HL-60 (cell line): ENCODE data around the gene EXOC1L.
"Not testable (repeated sequence)": the region's sequence is repeated elsewhere in the genome, so short reads cannot be mapped to it uniquely, and the experiment has no call there.

ENCODE experiments used
- DNase-seq, 2 experiments: peaks; one replicate each; pipeline ENCODE4 v3.0.0-alpha.2; 2010 to 2020; ENCODE audit warnings: low read depth in 1 of 2, low spot score in 1 of 2
- H3K27ac ChIP-seq: fragments of 250-450 bp; sonication (Bioruptor Pico); replicated peaks from 2 replicates; pipeline ENCODE4 v1.5.1; 2020; ENCODE audit warnings: mild to moderate bottlenecking, moderate library complexity
- H3K27me3 ChIP-seq: fragments of 250-450 bp; sonication (Bioruptor Pico); 2 replicates; pipeline ENCODE4 v1.5.1; 2021; ENCODE audit warnings: mild to moderate bottlenecking, moderate library complexity; ENCODE audit not compliant: insufficient read depth, poor library complexity, severe bottlenecking
- H3K4me3 ChIP-seq: replicated peaks from 2 replicates; pipeline ENCODE4 v1.5.1; 2011; ENCODE audit warnings: mild to moderate bottlenecking, control low read depth, low read length; ENCODE audit not compliant: insufficient read depth
- GABPA ChIP-seq: IDR thresholded peaks from 2 replicates; pipeline ENCODE4 v1.6.1; 2012; ENCODE audit warnings: low read depth
- POLR2AphosphoS5 ChIP-seq: IDR thresholded peaks from 2 replicates; pipeline ENCODE4 v1.6.1; 2012; ENCODE audit warnings: low read depth
- SPI1 ChIP-seq: IDR thresholded peaks from 2 replicates; pipeline ENCODE4 v1.6.1; 2012; ENCODE audit warnings: low read depth, mild to moderate bottlenecking, borderline replicate concordance
- TF ChIP-seq, protein P1 (sequence below): IDR thresholded peaks from 2 replicates; pipeline ENCODE4 v1.6.1; 2012; ENCODE audit warnings: low read depth; ENCODE audit not compliant: insufficient replicate concordance
- TF ChIP-seq, protein P2 (sequence below): IDR thresholded peaks from one replicate; pipeline ENCODE4 v1.5.1; 2011; ENCODE audit warnings: low read length, control low read depth, inconsistent platforms; ENCODE audit not compliant: insufficient read depth

EXOC1L gene

DNA sequence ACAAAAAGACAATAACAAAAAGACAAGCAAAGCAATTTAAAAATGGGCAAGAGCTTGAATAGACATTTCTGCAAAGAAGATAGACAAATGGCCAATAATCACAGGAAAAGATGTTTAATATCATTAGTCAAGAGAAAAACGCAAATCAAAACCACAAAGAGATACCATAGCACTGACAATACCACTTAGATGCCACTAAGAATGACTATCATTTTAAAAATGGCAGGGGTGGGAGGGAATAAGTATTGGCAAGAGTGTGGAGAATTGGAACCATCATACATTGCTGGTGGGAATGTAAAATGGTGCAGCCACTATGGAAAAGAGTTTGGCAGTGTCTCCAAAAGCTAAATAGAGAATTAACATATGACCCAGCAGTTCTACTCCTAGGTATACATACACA is 18.8 kb downstream of the EXOC1L start:
- DNase-seq: no peak
- H3K27ac ChIP-seq: no peak overlapping the region
- H3K4me3 ChIP-seq: no peak overlapping the region
- no peak for TF ChIP-seq SPI1
- no peak for TF ChIP-seq POLR2AphosphoS5
- no peak for TF ChIP-seq GABPA
- TF ChIP-seq, protein P1, sequence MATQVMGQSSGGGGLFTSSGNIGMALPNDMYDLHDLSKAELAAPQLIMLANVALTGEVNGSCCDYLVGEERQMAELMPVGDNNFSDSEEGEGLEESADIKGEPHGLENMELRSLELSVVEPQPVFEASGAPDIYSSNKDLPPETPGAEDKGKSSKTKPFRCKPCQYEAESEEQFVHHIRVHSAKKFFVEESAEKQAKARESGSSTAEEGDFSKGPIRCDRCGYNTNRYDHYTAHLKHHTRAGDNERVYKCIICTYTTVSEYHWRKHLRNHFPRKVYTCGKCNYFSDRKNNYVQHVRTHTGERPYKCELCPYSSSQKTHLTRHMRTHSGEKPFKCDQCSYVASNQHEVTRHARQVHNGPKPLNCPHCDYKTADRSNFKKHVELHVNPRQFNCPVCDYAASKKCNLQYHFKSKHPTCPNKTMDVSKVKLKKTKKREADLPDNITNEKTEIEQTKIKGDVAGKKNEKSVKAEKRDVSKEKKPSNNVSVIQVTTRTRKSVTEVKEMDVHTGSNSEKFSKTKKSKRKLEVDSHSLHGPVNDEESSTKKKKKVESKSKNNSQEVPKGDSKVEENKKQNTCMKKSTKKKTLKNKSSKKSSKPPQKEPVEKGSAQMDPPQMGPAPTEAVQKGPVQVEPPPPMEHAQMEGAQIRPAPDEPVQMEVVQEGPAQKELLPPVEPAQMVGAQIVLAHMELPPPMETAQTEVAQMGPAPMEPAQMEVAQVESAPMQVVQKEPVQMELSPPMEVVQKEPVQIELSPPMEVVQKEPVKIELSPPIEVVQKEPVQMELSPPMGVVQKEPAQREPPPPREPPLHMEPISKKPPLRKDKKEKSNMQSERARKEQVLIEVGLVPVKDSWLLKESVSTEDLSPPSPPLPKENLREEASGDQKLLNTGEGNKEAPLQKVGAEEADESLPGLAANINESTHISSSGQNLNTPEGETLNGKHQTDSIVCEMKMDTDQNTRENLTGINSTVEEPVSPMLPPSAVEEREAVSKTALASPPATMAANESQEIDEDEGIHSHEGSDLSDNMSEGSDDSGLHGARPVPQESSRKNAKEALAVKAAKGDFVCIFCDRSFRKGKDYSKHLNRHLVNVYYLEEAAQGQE: no peak
- TF ChIP-seq, protein P2, sequence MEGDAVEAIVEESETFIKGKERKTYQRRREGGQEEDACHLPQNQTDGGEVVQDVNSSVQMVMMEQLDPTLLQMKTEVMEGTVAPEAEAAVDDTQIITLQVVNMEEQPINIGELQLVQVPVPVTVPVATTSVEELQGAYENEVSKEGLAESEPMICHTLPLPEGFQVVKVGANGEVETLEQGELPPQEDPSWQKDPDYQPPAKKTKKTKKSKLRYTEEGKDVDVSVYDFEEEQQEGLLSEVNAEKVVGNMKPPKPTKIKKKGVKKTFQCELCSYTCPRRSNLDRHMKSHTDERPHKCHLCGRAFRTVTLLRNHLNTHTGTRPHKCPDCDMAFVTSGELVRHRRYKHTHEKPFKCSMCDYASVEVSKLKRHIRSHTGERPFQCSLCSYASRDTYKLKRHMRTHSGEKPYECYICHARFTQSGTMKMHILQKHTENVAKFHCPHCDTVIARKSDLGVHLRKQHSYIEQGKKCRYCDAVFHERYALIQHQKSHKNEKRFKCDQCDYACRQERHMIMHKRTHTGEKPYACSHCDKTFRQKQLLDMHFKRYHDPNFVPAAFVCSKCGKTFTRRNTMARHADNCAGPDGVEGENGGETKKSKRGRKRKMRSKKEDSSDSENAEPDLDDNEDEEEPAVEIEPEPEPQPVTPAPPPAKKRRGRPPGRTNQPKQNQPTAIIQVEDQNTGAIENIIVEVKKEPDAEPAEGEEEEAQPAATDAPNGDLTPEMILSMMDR: no peak
- H3K27me3 ChIP-seq: no peaks in the 10 kb centered on the region

DNA sequence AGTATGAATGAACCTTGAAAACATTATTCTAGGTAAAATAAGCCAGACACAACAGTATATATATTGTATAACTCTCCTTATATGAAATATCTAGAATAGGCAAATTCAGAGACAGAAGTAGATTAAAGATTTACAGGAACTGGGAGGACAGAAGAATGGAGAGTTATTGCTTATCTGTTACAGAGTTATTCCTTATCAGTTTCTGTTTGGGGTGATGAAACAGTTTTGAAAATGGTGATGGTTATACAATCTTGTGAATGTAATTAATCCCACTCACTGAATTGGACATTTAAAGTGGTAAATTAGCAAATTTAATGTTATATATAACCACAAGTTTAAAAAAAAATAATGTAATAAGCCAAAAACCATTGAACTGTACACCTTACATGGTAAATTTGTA is 19.4 kb downstream of the EXOC1L start:
- Histone ChIP-seq H3K27ac (no peak overlapping the region), H3K27me3 (no peaks in the 10 kb centered on the region), H3K4me3 (no peak overlapping the region)
- no peak for DNase-seq
- TF ChIP-seq POLR2AphosphoS5 (no peak), SPI1 (no peak), GABPA (no peak)
- TF ChIP-seq, protein P1: no peak
- TF ChIP-seq, protein P2: no peak

DNA sequence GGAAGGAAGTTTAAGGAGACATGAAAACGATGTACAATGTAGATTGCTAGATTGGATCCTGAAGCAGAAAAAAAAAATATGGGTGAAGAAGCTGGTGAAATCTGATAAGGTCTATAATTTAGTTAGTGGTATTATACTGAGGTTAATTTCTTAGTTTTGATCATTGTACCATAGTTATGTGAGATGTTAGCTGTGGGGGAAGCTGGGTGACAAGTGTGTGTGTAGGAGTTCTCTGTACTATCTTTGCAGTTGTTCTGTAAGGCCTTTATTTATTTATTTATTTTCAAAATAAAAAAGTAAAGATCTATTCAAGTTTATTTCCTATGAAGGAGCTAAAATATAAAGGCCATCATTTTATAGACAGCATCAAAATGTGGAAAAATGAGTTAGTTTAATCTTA is 21.4 kb downstream of the EXOC1L start:
- H3K4me3 ChIP-seq: no peak overlapping the region
- H3K27me3 ChIP-seq: no peaks in the 10 kb centered on the region
- no peak for TF ChIP-seq SPI1
- TF ChIP-seq, protein P1: no peak
- TF ChIP-seq, protein P2: no peak
- TF ChIP-seq POLR2AphosphoS5: no peak
- TF ChIP-seq GABPA: no peak
- H3K27ac ChIP-seq: no peak overlapping the region
- no peak for DNase-seq

DNA sequence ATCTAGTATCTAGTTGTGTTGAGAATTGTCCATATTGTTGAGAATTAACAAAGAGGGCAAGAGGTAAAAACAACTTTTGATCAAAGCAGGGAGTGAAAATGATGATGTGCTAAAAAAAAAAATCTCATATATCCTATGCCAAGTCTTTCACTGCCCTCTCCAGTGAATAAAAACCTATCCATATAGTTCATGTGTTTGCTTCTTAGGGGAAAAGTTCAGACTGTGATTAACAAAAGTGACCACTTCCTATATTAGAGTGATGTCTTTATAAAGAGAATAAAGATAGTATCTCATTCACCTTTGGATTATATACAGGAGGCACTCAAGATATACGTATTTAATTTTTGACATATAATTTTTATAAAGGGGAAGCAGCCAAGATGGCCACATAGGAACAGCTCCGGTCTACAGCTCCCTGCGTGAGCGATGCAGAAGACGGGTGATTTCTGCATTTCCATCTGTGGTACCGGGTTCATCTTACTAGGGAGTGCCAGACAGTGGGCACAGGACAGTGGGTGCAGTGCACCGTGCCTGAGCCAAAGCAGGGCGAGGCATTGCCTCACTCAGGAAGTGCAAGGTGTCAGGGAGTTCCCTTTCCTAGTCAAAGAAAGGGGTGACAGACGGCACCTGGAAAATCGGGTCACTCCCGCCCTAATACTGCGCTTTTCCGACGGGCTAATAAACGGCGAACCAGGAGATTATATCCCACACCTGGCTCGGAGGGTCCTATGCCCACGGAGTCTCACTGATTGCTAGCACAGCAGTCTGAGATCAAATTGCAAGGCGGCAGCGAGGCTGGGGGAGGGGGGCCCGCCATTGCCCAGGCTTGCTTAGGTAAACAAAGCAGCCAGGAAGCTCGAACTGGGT is 22.0 kb downstream of the EXOC1L start:
- H3K27ac ChIP-seq, H3K27me3 ChIP-seq, H3K4me3 ChIP-seq, DNase-seq: not testable (repeated sequence)

DNA sequence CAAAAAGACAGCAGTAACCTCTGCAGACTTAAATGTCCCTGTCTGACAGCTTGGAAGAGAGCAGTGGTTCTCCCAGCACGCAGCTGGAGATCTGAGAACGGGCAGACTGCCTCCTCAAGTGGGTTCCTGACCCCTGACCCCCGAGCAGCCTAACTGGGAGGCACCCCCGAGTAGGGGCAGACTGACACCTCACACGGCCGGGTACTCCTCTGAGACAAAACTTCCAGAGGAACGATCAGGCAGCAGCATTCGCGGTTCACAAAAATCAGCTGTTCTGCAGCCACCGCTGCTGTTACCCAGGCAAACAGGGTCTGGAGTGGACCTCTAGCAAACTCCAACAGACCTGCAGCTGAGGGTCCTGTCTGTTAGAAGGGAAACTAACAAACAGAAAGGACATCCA is 22.7 kb downstream of the EXOC1L start:
- not testable (repeated sequence) for H3K27ac ChIP-seq, H3K27me3 ChIP-seq, DNase-seq, H3K4me3 ChIP-seq
